NOMO-1 treated with dmso at 0.1 percent for 144 hours (cell line): ENCODE data around the gene WFS1.

Experiments used
- DNase-seq: peaks from one replicate; lab custom pipeline; 2025; ENCODE audit not compliant: unreplicated experiment; lab: John Stamatoyannopoulos, UW

The WFS1 gene, protein sequence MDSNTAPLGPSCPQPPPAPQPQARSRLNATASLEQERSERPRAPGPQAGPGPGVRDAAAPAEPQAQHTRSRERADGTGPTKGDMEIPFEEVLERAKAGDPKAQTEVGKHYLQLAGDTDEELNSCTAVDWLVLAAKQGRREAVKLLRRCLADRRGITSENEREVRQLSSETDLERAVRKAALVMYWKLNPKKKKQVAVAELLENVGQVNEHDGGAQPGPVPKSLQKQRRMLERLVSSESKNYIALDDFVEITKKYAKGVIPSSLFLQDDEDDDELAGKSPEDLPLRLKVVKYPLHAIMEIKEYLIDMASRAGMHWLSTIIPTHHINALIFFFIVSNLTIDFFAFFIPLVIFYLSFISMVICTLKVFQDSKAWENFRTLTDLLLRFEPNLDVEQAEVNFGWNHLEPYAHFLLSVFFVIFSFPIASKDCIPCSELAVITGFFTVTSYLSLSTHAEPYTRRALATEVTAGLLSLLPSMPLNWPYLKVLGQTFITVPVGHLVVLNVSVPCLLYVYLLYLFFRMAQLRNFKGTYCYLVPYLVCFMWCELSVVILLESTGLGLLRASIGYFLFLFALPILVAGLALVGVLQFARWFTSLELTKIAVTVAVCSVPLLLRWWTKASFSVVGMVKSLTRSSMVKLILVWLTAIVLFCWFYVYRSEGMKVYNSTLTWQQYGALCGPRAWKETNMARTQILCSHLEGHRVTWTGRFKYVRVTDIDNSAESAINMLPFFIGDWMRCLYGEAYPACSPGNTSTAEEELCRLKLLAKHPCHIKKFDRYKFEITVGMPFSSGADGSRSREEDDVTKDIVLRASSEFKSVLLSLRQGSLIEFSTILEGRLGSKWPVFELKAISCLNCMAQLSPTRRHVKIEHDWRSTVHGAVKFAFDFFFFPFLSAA

DNA sequence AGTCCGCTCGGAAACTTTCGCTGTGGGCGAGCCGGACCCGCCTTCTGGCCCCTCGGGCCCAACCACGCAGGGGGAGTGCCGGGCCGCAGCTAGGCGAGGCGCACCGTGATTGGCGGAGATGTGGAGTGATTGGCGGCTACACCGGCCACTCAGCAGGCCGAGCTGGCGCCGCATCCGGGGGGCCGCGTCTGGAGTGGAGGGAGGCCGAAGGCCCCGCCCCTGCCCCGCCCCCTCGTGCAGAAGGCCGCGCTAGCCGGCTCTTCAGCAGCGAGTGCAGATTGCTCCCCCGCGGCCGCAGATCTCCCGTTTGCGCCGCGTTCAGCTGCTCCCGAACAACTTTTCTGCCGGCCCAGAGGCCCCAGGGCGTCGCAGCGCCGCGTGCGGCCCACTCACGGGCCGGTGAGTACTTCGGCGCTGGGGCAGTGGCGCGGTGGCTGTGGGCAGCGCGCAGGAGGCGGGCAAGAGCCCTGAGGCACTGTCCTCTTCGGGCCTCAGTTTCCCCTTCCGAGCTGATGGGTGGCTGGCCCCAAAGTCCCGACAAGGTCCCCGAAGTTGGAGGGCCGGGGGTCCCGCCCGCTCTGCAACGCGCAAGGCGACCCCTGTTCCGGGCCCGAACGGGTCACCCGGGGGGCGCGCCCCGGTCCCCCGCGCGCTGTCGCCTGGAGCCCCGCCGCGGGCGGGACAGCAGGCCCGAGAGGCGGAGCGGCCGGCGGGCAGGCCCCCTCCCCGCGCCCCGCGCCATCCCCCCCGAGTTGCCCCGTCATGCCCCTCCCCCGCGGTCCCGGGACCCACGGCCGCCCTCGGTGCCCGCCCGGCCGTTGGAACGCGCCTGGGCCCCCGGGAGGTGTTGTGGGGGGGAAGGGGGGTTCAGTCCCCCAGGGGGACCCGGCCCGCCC, at the start of gene WFS1:
Gene WFS1, plus strand, starts transcription at position 235 of the 896 bp plus-strand sequence. CDS start 7,606 bp downstream, outside the sequence.
- peak; percentile 93 for DNase-seq

DNA sequence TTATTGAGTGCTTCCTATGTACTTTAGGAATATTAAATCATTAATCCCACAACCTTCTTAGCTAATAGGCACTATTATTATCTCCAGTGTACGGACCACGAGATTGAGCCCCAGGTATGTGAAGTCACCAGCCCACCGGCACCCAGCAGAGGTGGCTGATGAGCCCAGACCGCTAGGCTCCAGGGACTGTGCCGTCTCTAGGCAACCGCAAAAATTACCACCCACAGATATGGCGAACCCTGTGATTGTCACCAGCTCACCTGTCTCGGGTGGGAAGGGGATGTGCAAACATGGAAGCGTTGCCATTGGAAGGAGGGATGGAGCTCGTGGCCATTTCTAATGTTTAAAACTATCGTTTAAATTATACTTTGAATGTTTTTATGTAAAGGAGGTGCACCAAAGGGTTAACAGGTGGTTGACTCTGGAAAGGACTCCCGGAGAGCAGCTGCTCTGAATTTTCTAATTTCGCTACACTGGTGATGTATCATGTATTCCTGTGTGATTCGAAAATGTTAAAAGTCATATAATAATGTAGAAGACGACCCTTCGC, 48.3 kb upstream of the WFS1 start:
- DNase-seq, result no peak

DNA sequence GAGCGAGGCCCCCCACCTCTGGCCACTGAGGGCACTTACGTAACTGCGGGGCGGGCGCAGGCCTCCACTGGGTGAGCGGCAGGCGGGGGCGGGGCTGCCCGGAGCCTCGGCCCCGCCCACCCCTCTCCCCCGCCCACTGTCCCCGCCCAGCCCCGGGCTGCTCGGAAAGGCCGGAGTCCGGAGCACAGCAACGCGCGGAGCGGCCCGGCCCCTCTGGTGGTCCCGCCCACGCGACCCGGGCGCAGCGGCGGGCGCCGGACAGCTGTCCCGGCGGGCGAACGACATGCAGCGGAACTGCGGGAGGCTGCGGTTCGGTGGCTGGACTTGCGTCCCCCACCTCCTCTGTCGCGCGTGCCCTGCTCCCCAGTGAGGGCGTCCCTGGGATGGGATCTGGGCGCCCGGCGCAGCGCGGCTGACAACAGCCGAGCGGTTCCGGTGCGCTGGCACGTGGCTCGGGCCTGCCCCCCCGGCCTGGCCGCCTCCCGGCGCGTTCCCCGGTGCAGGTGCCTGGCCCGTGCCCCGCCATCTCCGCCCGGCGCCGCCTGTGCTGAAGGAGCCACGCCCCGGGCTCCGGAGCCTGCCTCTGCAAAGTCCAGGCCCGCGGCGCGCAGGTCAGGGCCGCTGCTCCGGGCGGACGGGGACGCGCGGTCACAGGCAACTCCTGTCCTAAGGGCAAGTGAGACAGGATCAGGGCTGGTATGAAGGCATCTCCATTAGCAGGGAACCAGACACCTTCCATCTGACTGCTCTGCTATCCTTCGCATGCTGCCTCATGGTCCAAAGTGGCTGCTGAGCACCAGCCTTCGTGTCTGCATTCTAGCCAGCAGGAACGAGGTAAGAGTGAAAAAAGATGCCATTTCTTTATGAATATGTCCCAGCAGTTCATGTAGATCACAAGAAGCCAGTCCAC, 47.5 kb upstream of the WFS1 start:
- no peak for DNase-seq

DNA sequence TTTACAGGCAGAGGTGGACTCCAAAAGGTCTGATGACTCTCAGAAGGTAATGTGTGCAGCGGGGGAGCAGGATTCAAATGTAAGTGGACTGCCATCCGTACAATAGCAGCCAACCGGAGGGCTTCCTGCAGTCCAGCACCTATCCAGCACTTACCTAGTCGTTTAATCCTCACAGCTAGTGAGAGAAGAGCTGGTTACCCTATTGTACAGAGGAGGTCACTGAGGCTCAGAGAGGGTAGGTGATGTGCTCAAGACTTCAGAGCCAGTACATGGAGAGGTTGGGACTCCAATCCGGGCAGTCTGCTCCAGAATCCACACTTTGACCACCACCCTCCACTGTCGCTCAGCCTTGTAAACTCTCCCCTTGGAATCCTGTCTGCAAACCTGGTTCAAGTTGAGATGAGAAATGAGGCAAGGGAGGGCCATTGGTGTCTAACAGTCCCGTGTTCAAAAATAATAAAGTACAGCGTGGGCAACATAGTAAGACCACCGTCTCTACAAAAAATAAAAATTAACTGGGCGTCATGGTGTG, 46.8 kb upstream of the WFS1 start:
- DNase-seq, result no peak

DNA sequence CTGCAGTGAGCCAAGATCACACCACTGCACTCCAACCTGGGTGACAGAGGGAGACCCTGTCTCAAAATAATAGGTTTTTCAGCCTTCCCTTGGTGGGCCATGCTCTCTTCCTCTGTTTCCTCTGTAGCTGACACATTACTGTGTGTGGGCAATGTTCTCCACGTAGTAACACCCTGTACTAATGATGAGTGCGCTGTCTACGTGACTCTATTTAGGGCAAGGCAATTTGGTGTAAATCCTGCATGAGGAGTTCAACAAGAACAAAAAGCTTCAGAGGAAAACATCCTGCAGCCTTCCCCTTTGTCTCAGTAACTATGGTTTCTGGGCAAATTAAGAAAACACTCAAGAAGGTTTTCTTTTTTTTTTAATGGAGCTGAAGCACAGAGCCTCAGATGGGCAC, 44.9 kb upstream of the WFS1 start:
- no peak for DNase-seq

DNA sequence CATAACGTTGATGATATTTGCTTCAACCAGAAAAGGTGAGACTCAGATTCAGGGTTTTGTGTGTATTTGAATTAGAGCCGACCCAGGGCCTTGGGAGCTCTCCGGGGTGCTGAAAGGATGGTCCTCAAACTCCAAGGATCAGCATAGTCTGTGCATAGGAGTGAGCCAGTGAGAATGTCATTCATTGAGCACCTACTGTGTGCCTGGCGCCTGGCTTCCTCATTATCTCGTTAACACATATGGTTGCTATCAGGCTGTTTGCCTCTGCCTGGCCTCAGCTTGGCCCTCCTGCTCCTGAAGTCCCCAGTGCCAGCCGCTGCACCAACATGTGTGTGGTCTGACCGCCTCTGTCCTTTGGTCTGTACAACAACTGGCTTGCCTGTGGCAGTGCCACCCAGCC, 44.2 kb upstream of the WFS1 start:
- DNase-seq, result no peak

DNA sequence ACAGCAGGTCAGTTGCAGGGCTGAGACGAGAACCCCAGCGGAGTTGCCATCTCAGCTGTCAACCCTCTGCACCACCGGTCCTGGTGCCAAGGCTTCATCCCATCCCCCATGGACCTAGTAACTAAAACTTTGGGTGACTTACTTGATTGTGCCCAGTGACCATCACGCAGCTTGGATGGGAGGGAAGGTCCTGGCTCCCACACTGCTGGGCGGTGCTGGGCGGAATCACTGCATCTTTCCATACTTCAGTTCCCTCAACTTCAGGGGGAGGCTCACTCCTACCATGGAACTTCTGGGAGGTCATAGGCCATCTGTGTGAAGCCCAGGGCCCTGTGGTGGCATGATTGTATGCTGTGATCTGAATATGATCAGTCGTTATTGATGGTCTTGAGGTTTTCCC, 43.1 kb upstream of the WFS1 start:
- no peak for DNase-seq

DNA sequence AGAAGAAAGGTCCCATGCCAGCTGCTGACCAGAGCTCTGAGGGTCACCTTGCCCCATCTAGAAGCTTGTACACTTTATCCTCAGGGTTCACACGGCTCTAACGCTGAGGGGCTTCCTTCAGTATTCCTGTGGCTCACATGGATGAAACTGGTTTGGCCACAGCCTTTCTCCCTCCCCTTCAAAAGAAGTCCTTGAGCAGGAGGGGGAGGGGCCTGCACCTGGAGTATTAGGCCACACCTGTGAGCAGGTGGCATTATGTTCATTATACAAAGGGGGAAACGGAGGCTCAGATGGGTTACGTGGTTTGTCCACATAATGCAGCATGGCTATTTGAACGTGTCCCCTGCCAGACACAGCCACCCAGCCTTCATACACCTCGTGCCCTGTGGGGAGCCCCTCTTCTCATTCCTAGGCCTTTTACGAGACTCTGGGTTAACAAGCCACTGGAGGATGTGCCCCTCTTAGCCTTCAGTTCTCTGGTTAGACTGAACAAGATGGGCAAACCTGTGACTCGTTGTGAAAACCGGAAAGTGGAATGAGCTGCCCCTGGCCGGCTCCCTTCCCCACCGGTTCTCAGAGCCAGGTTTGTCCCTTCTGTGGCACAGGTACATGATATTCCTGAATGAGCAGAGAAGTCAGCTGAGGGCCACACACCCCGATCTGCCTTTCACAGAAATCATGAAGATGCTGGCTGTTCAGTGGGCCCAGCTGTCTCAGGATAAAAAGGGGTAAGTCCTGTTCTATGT, 42.1 kb upstream of the WFS1 start:
- no peak for DNase-seq

DNA sequence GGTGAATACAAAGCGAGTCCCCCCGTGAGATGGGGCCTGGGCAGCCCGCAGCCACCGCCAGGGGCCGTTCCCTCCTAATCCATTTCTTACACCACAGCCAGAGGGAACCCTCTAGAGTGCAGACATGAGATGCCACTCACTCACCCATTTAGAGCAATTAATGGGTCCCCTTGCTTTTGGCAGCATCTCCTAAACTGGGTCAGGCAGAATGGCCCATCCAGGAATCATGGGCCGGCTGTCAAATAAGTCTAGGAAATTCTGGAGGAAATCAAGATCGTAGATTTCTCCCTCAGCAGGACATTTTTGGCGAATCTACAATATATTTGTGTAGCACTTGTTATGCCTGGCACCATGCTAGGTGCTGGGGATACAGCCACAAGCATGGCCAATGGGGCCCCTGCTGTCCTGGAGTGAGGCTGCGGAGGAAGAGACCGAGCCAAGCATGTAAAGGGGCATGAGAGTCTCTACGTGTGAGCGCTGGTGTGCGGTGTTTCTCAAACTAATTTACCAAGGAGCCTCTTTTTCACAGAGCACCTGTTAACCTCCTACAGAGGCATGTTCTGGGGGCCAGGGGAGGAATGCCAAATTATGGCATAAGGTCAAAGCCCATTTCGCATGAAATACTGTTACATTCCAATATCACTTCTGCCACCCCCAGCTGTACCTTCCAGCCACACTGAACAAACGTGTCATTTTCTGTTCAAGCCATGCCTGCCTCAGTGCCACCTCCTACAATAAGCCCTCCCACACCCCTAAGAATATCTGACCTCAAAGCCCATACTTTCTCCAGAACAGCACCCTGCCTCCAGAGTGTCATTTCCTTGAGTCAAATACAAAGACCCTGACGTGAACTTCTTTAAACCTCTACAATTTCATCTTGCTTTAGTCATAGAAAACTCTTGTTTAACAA, 41.2 kb upstream of the WFS1 start:
- DNase-seq, result no peak

DNA sequence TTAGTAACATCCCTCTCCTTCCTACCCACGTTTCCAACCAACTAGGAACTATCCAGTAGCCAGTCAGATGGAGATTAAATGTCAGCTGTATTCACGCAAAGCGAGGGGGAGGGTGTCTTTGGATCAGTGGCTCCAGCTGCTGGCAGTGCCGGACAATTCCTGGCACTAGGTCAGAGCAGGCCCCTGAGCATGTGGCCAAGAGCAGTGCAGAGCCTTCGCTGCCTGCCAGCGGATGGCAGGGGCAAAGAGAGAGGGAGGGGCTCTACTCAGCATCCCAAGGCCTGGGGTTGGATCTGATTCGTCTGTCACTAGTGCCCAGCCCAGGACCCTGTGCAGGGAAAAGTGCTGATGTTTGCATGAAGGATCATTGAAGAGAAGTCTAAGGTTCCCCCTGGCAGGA, 40.6 kb upstream of the WFS1 start:
- DNase-seq, result no peak

DNA sequence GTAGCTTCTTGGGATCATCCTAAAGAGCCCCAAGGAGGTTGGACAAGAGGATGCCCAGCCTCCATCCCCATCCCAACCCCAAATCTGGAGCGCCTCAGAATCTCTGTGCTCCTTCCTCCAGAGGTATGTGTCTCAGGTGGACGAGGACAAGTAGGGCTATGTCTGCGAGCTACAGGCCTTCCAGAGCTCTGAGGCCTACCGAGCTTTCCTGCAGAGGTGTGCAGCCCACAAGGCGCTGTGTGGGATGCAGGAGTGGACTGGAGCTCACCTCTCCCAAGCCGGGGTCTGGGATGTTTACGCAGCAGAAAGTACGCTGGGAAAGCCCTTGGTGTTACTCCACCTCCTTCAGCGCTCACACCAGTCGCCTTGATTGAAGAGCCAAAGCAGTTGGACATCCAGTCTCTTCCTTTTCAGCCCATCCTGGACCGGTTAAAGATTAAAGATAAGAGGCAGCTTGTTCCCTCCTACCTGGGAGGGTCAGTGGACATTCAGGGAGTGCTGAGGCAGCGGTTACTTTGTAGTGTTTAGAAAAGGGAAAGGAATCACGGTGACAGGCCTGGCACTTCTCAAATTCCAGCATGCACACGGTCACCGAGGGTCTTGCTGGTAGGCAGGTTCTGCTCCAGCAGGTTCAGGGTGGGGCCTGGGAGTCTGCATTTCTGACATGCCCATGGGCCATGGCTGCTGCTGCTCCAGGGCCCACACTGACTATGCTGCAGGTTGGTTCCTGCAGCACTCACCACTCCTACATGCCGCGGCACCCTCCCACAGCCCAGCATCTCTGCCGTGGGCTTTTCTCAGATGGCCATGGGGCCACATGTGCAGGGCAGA, 39.8 kb upstream of the WFS1 start:
- DNase-seq, result no peak

DNA sequence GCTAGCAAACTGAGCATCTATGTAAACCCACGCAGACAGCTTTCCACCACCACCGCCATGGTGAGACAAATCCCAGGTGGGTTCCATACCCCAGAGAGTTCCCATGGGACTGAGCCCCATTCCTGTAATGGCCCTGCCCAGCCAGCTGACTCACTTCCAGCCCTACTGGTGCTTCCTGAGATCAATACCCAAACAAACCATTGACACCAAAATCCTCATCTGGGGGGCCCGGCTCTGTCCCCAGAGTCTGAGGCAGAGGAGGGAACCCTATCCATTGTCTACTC, 39.2 kb upstream of the WFS1 start:
- no peak for DNase-seq

DNA sequence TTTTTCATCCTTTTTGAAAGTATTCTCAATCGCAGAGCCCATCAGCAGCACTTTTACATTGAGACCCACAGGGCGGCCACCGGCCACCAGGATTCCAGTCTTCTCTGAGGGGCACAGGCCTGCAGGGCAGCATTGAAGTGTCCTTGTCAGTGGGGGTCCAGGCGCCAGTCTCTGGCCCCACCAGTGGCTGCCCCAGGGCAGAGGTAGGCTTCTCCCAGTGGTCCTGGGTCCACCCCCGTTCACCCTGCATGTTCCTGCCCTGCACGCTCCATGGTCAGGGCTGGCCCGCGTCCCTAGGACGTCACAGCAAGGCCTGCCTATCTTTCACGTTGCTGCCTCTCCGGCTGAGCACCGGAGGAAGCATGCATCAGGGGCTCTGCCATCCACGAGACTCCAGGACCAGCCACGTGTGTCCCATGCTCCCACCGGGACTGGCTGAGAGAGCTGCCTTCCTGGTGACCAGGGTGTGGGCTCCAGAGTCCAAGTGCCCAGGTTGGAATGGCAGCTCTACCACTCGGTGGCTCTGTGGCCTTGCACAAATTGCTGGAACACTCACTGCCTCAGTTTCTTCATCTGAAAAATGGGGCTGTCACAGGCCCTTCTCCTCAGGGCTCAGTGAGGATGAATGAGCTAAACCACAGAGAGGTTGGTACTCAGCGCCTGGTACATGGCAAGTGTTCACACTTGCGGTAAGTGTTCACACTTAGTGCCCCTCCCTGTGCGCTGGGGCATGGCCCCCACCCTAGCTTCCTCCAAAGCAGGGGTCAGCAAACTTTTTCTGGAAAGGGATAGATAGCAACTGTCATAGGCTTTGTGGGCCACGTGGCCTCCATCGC, 38.6 kb upstream of the WFS1 start:
- no peak for DNase-seq

DNA sequence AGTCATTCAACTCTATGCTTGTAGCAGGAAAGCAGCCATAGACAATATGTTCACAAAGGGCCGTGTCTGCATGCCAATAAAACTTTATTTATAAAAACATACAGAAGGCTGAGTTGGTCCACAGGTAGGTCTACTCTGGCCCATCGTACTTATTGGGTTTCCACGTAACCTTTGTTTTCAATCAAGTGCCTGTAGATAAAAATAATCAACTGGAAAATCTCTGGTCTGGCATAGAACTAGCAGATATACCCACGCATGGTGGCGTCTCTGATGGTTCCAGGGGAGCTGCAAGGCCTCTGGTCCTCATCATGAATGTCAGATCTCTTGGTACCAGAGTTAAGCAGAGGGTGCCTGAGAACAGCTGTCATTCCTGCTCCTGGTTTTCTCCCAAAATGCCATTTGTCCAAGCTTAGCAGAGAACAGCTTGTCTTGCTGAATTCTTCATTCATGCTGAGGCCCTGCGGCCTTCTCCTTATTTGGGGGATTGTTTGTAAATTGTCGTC, 37.9 kb upstream of the WFS1 start:
- no peak for DNase-seq

DNA sequence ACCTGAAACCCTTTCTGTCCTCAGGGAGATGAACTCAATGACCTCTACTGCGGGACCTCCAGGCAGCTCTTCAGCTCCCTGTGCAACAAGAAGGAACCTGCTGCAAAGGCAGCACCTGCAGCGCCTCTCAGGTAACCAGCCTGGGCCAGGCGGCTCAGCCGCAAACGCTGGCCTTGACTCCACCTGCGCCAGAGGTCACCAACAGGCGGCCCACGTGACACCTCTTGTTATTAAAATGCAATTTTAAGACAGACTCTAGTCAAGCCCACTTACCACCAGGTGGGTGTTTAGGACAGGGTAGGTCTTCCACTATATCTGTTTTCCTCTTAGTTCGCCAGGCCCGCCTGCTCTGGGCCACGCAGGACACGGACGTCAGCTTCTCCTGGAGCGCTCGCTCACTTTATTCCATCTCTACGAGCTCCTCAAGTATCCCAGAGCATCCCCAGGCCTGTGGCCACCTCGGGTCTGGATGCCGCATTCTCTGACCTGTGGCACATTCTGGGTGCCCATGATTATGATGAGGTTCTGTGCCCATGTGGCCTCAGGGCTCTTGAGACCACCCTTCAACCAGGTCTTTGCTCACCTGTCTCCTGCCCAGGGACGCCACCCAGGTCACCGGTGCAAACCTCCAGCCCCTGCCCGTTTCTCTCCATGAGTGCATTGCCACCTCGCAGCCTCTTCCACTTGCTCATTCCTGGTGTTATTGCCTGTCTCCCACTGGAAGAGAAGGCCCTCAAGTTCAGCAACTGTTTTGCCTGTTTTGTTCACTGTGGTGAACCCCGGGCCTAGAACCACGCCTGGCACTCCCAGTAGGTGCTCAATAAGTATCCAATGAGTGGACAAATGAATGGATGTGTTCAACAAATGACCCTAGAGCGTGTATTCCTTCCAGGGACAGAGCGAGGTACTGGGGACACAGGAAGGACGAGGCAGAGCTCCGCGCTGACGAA, 36.5 kb upstream of the WFS1 start:
- no peak for DNase-seq
